NB4 (cell line): ENCODE data around the gene POLR1G.

Source experiments
- DNase-seq: peaks from one replicate; pipeline ENCODE4 v3.0.0; 2010; ENCODE audit warnings: low read depth
- H3K4me3 ChIP-seq: one replicate; pipeline ENCODE4 v1.5.1; 2011; ENCODE audit warnings: mild to moderate bottlenecking, low read depth, low read length, moderate library complexity
- MAX ChIP-seq: IDR thresholded peaks from 2 replicates; pipeline ENCODE4 v1.6.1; 2011; ENCODE audit warnings: low read depth, low read length
- MYC ChIP-seq: IDR thresholded peaks from 2 replicates; pipeline ENCODE4 v1.6.1; 2011; ENCODE audit warnings: low read depth, low read length
- POLR2A ChIP-seq: IDR thresholded peaks from 2 replicates; pipeline ENCODE4 v1.6.1; 2011; ENCODE audit warnings: mild to moderate bottlenecking; ENCODE audit not compliant: insufficient read length; ENCODE audit errors: extremely low read depth
- TF ChIP-seq, protein P1 (sequence below): IDR thresholded peaks from one replicate; pipeline ENCODE4 v1.5.1; 2012; ENCODE audit warnings: low read depth, low read length

Gene POLR1G

DNA sequence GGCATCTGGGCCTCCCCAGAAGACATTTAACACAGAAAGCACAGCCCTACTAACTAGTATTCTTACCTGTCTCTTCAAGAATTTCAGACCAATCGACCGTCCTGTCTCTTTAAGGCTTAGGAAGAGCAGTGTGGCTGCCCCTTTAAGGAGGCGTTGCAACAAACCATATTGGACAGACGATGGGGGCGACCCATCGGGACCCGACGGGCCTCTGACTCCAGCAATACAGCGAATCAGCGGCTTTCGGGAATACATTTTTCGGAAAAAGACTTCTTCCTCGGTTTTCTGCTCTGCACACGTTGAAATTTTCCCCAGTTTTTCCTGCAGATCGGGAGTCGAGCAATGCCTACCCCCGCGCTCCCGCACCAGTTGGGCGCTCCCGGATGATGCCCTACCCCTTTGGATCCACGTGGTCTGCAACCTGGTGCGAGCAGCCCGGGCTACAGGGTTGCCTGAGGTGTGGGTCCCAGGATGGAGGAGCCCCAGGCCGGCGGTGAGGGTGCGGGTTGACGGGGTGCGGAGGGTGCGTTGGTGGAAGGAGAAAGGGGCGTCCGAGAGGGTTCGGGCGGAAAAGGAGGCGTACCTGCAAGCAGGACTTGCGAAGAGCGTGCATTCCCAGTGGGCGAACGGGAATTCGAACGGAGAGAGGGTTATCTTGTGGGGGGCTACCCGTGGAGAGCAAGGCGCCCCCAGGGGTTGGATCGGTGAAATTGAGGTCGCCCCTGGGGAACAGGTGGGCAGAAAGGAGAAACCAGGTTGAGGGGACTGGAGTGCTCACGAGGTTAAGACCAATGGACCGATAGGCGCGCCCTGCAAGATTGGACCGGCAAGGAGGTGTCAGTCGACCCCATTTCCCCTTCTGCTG lies at the start of gene POLR1G:
Gene POLR1G, plus strand, starts transcription at position 419 of the 865 bp plus-strand sequence. Its CDS starts 53 bp downstream, at position 472.
- peak; percentile 76 for DNase-seq

DNA sequence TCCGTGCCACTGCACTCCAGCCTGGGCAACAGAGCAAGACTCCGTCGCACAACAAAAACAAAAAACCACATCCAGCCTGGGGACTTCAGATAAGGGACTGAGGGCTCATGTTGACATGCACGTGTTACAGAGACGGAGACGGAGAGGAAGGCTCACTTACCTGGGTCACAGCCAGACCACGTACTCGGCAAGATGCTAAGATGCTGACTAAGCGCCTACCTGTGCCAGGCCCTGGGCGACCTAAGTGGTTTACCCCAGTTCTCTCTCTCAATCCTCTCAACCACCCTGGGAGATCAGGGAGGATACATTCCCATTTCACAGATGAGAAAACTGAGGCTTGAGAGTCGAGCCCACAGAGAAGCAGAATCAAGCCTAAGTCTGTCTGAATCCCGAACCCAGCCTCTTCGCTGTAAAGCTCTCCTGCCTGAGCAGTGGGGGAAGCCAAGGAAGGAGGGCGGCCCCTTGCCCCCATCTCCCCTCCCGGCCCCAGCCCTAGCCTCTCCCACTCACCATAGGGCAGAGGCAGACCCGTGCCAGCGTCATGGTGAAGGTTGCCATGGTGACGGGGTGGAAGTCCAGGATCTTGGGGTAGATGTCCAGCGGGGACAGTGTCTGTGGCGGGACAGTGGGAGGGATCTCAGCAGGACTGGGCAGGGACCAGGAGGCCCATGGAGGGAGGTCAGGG lies 49.5 kb upstream of the POLR1G start:
- no peak overlapping the region for H3K4me3 ChIP-seq
- TF ChIP-seq MYC = no peak
- TF ChIP-seq, protein P1, sequence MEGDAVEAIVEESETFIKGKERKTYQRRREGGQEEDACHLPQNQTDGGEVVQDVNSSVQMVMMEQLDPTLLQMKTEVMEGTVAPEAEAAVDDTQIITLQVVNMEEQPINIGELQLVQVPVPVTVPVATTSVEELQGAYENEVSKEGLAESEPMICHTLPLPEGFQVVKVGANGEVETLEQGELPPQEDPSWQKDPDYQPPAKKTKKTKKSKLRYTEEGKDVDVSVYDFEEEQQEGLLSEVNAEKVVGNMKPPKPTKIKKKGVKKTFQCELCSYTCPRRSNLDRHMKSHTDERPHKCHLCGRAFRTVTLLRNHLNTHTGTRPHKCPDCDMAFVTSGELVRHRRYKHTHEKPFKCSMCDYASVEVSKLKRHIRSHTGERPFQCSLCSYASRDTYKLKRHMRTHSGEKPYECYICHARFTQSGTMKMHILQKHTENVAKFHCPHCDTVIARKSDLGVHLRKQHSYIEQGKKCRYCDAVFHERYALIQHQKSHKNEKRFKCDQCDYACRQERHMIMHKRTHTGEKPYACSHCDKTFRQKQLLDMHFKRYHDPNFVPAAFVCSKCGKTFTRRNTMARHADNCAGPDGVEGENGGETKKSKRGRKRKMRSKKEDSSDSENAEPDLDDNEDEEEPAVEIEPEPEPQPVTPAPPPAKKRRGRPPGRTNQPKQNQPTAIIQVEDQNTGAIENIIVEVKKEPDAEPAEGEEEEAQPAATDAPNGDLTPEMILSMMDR = no peak
- DNase-seq = no peak

More for the DNA sequence above, at the start of gene POLR1G:
- H3K4me3 ChIP-seq = peak within 1 kb of the TSS; percentile 88
- peak; percentile 96 for TF ChIP-seq MAX
- TF ChIP-seq MYC = peak; percentile 82
- TF ChIP-seq POLR2A = peak; percentile 28
- TF ChIP-seq, protein P1 = no peak

GRCh38 chr19:45357445-45357783 lies 49.0 kb upstream of the POLR1G start:
- no peak for TF ChIP-seq MYC
- TF ChIP-seq POLR2A = no peak
- TF ChIP-seq MAX = no peak
- TF ChIP-seq, protein P1 = no peak
- H3K4me3 ChIP-seq = no peak overlapping the region
- DNase-seq = no peak

DNA sequence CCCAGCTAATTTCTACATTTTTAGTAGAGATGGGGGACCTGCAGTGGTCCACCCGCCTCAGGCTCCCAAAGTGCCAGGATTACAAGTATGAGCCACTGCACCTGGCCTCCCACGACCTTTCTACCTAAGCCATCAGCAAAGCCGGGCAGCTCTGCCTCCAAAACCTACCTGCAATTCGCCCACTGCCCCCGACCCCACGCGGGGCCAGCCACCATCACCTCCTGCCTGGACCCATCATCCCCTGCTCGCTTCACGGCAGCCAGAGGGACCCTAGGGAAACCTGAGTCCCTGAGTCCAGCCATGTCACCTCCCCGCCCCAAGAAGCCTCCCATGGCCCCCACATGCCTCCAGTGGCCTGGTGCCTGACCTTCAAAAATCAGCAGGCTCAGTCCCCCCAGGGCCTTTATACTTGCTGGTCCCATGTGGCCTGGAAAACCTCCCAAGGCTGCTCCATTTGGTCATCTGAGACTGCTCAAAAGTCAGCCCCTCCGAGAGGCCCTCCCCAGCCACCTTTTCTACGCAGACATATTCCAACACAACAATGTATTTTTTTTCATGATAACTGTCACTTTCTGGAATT lies 48.1 kb upstream of the POLR1G start:
- DNase-seq = no peak
- TF ChIP-seq MYC = no peak
- no peak for TF ChIP-seq POLR2A
- TF ChIP-seq MAX = no peak
- TF ChIP-seq, protein P1 = no peak

GRCh38 chr19:45361608-45362007 lies 44.8 kb upstream of the POLR1G start:
- no peak overlapping the region for H3K4me3 ChIP-seq
- no peak for DNase-seq
- TF ChIP-seq MAX = no peak
- no peak for TF ChIP-seq MYC
- TF ChIP-seq POLR2A = no peak
- TF ChIP-seq, protein P1 = no peak

More for the DNA sequence above, 48.1 kb upstream of the POLR1G start:
- no peak overlapping the region for H3K4me3 ChIP-seq
